Chondrocyte (in vitro differentiated cells): ENCODE data around the gene NELFA. TPM values are rescaled to one million over a fixed set of nuclear protein-coding genes. Genes with fewer than 3 reads are reported as not detected.

ENCODE experiments used
- DNase-seq: peaks from one replicate; pipeline ENCODE4 v3.0.0; 2021; ENCODE audit warnings: mixed read lengths, low spot score
- H3K27ac Mint-ChIP-seq: one replicate; pipeline ENCODE4 v1.8.0; 2021; ENCODE audit warnings: mild to moderate bottlenecking, moderate library complexity, mixed read lengths; ENCODE audit not compliant: unreplicated experiment
- H3K27me3 Mint-ChIP-seq: 2 replicates; pipeline ENCODE4 v1.8.0; 2021; ENCODE audit warnings: low read depth, mixed read lengths
- H3K36me3 Mint-ChIP-seq: 2 replicates; pipeline ENCODE4 v1.8.0; 2021; ENCODE audit warnings: low read depth, mixed read lengths
- H3K4me1 Mint-ChIP-seq: 2 replicates; pipeline ENCODE4 v1.8.0; 2021; ENCODE audit warnings: low read depth, mild to moderate bottlenecking, mixed read lengths
- H3K4me3 Mint-ChIP-seq: one replicate; pipeline ENCODE4 v1.8.0; 2021; ENCODE audit warnings: mild to moderate bottlenecking, moderate library complexity, mixed read lengths; ENCODE audit not compliant: unreplicated experiment
- H3K9me3 Mint-ChIP-seq: 2 replicates; pipeline ENCODE4 v1.8.0; 2021; ENCODE audit warnings: low read depth, mixed read lengths
- CTCF ChIP-seq: fragments of 200-600 bp; sonication (generic); IDR thresholded peaks from 2 replicates; pipeline ENCODE4 v1.5.0; 2021; ENCODE audit warnings: antibody characterized with exemption, mild to moderate bottlenecking, moderate library complexity
- long read RNA-seq: library from polyadenylated mRNA; stranded (forward); transcript quantifications from one replicate; pipeline ENCODE4 v2.0.0, GENCODE V29; 2021
- total RNA-seq: library from RNA; stranded (reverse); gene quantifications from 3 replicates; pipeline ENCODE4 v1.2.1, GENCODE V29; 2021

Gene NELFA
- total RNA-seq: 23.5 to 25.6 TPM (median 24.0 TPM) in 3 replicates
- long read RNA-seq, transcript NELFA-202 (11 exons, 3,343 nt): major isoform, 31 of 41 reads
- long read RNA-seq, partial matches to known transcripts: 0 of 41 reads
- long read RNA-seq, other reads (novel, unspliced or antisense): 10 of 41 reads

- Mint-ChIP-seq H3K27ac (peak within 1 kb of the TSS; percentile 92), H3K4me3 (peak within 1 kb of the TSS; percentile 82), H3K27me3 (no peaks in the 10 kb centered on the region), H3K9me3 (no peaks in the 10 kb centered on the region), H3K4me1 (peaks cover 24% of the 10 kb centered on the region), H3K36me3 (peaks cover 1% of the 10 kb centered on the region)
- TF ChIP-seq CTCF: peak; percentile 43
- peak; percentile 97 for DNase-seq
Measured at GRCh38 chr4:2008921-2009650, at the start of gene NELFA. TSS of gene NELFA (minus strand) at chr4:2008974. CDS start at chr4:2008959, 15 bp downstream.

- no peaks in the 10 kb centered on the region for H3K4me1 Mint-ChIP-seq
- TF ChIP-seq CTCF: no peak
- no peak for DNase-seq
- H3K27ac Mint-ChIP-seq: no peak overlapping the region
- no peaks in the 10 kb centered on the region for H3K36me3 Mint-ChIP-seq
- no peaks in the 10 kb centered on the region for H3K9me3 Mint-ChIP-seq
- peaks cover 28% of the 10 kb centered on the region for H3K27me3 Mint-ChIP-seq
- H3K4me3 Mint-ChIP-seq: peak overlapping the region; percentile 56
Measured at GRCh38 chr4:2057382-2058065, 48.8 kb upstream of the NELFA start.

GRCh38 chr4:2054217-2054616 is 45.4 kb upstream of the NELFA start:
- Mint-ChIP-seq H3K4me3 (no peak overlapping the region), H3K27me3 (peaks cover 44% of the 10 kb centered on the region), H3K36me3 (no peaks in the 10 kb centered on the region), H3K4me1 (no peaks in the 10 kb centered on the region), H3K27ac (no peak overlapping the region), H3K9me3 (no peaks in the 10 kb centered on the region)
- DNase-seq: no peak
- TF ChIP-seq CTCF: no peak

GRCh38 chr4:2051086-2051485 is 42.3 kb upstream of the NELFA start:
- no peaks in the 10 kb centered on the region for H3K36me3 Mint-ChIP-seq
- no peaks in the 10 kb centered on the region for H3K4me1 Mint-ChIP-seq
- H3K27ac Mint-ChIP-seq: no peak overlapping the region
- no peak overlapping the region for H3K4me3 Mint-ChIP-seq
- H3K27me3 Mint-ChIP-seq: peaks cover 28% of the 10 kb centered on the region
- TF ChIP-seq CTCF: no peak
- H3K9me3 Mint-ChIP-seq: no peaks in the 10 kb centered on the region
- no peak for DNase-seq

- TF ChIP-seq CTCF: no peak
- Mint-ChIP-seq H3K27ac (no peak overlapping the region), H3K4me1 (no peaks in the 10 kb centered on the region), H3K9me3 (no peaks in the 10 kb centered on the region), H3K4me3 (no peak overlapping the region), H3K27me3 (peaks cover 24% of the 10 kb centered on the region), H3K36me3 (no peaks in the 10 kb centered on the region)
- DNase-seq: no peak
Measured at GRCh38 chr4:2049811-2050210, 41.0 kb upstream of the NELFA start.
